Trophoblast cell (in vitro differentiated cells and primary cell): ENCODE measurements around the gene POC1A.
A peak's percentile ranks its signal among the peaks of the same experiment; 100 is the strongest.

Experiments used
- DNase-seq, 2 donors: peaks; one replicate each; pipeline ENCODE4 v3.0.0-alpha.2; 2016
- H2AFZ ChIP-seq: 2 replicates; pipeline ENCODE4 v1.6.1; 2013; ENCODE audit warnings: low read length, moderate library complexity, mild to moderate bottlenecking; ENCODE audit not compliant: insufficient read depth, poor library complexity
- H2AK5ac ChIP-seq: 2 replicates; pipeline ENCODE4 v1.6.1; 2013; ENCODE audit warnings: mild to moderate bottlenecking, low read length
- H2BK120ac ChIP-seq: 2 replicates; pipeline ENCODE4 v1.6.1; 2013; ENCODE audit warnings: low read length, mild to moderate bottlenecking, moderate library complexity; ENCODE audit not compliant: insufficient read depth, poor library complexity
- H2BK12ac ChIP-seq: 2 replicates; pipeline ENCODE4 v1.6.1; 2013; ENCODE audit warnings: mild to moderate bottlenecking, low read length, moderate library complexity
- H2BK5ac ChIP-seq: 2 replicates; pipeline ENCODE4 v1.6.1; 2013; ENCODE audit warnings: low read length, low read depth, moderate library complexity, mild to moderate bottlenecking; ENCODE audit not compliant: poor library complexity
- H3K14ac ChIP-seq: 2 replicates; pipeline ENCODE4 v1.6.1; 2013; ENCODE audit warnings: mild to moderate bottlenecking, low read length
- H3K18ac ChIP-seq: 2 replicates; pipeline ENCODE4 v1.6.1; 2013; ENCODE audit warnings: mild to moderate bottlenecking, low read length
- H3K23ac ChIP-seq: 2 replicates; pipeline ENCODE4 v1.6.1; 2013; ENCODE audit warnings: low read length
- H3K27ac ChIP-seq: 2 replicates; pipeline ENCODE4 v1.5.1; 2013; ENCODE audit warnings: low read depth, mild to moderate bottlenecking, inconsistent platforms, low read length, moderate library complexity
- H3K27me3 ChIP-seq: 2 replicates; pipeline ENCODE4 v1.6.1; 2013; ENCODE audit warnings: inconsistent platforms, mild to moderate bottlenecking, low read length, moderate library complexity; ENCODE audit not compliant: insufficient read depth
- H3K36me3 ChIP-seq, 2 experiments: 1 replicate in 1 of 2; 2 replicates in 1 of 2; pipeline ENCODE4 v1.6.1; 2013; ENCODE audit warnings: low read length in 2 of 2, mild to moderate bottlenecking in 2 of 2, moderate library complexity in 1 of 2; ENCODE audit not compliant: insufficient read depth in 2 of 2, control insufficient read depth in 1 of 2
- H3K4ac ChIP-seq: 2 replicates; pipeline ENCODE4 v1.6.1; 2013; ENCODE audit warnings: low read depth, mild to moderate bottlenecking, low read length, moderate library complexity
- H3K4me1 ChIP-seq, 2 experiments: 1 replicate in 1 of 2; 2 replicates in 1 of 2; pipeline ENCODE4 v1.6.1; 2013; ENCODE audit warnings: low read length in 2 of 2, mild to moderate bottlenecking in 2 of 2, moderate library complexity in 1 of 2; ENCODE audit not compliant: insufficient read depth in 2 of 2, control insufficient read depth in 1 of 2
- H3K4me2 ChIP-seq: 2 replicates; pipeline ENCODE4 v1.6.1; 2013; ENCODE audit warnings: inconsistent platforms, mild to moderate bottlenecking, low read length, moderate library complexity
- H3K4me3 ChIP-seq: 2 replicates; pipeline ENCODE4 v1.5.1; 2013; ENCODE audit warnings: mild to moderate bottlenecking, low read depth, low read length, inconsistent platforms
- H3K79me1 ChIP-seq: one replicate; pipeline ENCODE4 v1.6.1; 2013; ENCODE audit warnings: low read length
- H3K79me2 ChIP-seq: 2 replicates; pipeline ENCODE4 v1.6.1; 2013; ENCODE audit warnings: low read length, mild to moderate bottlenecking; ENCODE audit not compliant: control insufficient read depth, insufficient read depth, poor library complexity
- H3K9ac ChIP-seq: 2 replicates; pipeline ENCODE4 v1.6.1; 2013; ENCODE audit warnings: mild to moderate bottlenecking, low read length
- H3K9me3 ChIP-seq: 2 replicates; pipeline ENCODE4 v1.6.1; 2013; ENCODE audit warnings: low read depth, mild to moderate bottlenecking, control low read depth, inconsistent platforms, low read length; ENCODE audit not compliant: insufficient read depth
- H4K12ac ChIP-seq: 2 replicates; pipeline ENCODE4 v1.6.1; 2013; ENCODE audit warnings: low read depth, mild to moderate bottlenecking, low read length, moderate library complexity
- H4K8ac ChIP-seq: 2 replicates; pipeline ENCODE4 v1.6.1; 2013; ENCODE audit warnings: low read depth, mild to moderate bottlenecking, low read length, moderate library complexity
- H4K91ac ChIP-seq: one replicate; pipeline ENCODE4 v1.6.1; 2013; ENCODE audit warnings: low read depth, mild to moderate bottlenecking, low read length, moderate library complexity
- WGBS: extraction: QIAGEN DNeasy Blood & Tissue Kit; methylation state at CpG from one replicate; pipeline ENCODE4 v1.1.7; 2013; ENCODE audit warnings: missing lambda C conversion rate; ENCODE audit not compliant: insufficient read length, insufficient coverage; ENCODE audit errors: extremely low coverage; 5-methylcytosine and 5-hydroxymethylcytosine counted together

The POC1A gene

GRCh38 chr3:52198643-52199608, 44.7 kb upstream of the POC1A start:
- Histone ChIP-seq H3K9ac (peak overlapping the region; percentile 88), H3K23ac (no peak overlapping the region), H2AK5ac (peak overlapping the region; percentile 93), H2BK120ac (peak overlapping the region; percentile 29), H3K79me1 (peaks cover 11% of the 10 kb centered on the region), H3K27ac (no peak overlapping the region), H3K4me2 (peak overlapping the region; percentile 77), H3K27me3 (no peaks in the 10 kb centered on the region), H3K18ac (peak overlapping the region; percentile 99), H4K91ac (peak overlapping the region; percentile 95), H3K4me3 (peak overlapping the region; percentile 95), H3K36me3 (peaks cover 18 to 21% of the 10 kb centered on the region in 2 experiments), H2BK5ac (peak overlapping the region; percentile 88), H2AFZ (peak overlapping the region; percentile 94), H3K9me3 (peaks cover 2% of the 10 kb centered on the region), H3K14ac (peak overlapping the region; percentile 98), H4K12ac (peak overlapping the region; percentile 79), H2BK12ac (no peak overlapping the region), H3K4me1 (peaks cover 11 to 14% of the 10 kb centered on the region in 2 experiments), H4K8ac (peak overlapping the region; percentile 94), H3K4ac (peak overlapping the region; percentile 85), H3K79me2 (peaks cover 7% of the 10 kb centered on the region)
- WGBS = no CpG with 5 or more reads among the region's 14 CpGs
- peak in 1 of 2 donors; percentile 41 for DNase-seq

GRCh38 chr3:52197842-52198625, 43.8 kb upstream of the POC1A start, which contains the start of gene ALAS1:
TSS of gene ALAS1 (plus strand) at chr3:52198160. CDS start at chr3:52199242, 1,082 bp downstream.
- peak within 1 kb of the TSS; percentile 77 for H3K4me2 ChIP-seq
- H4K12ac ChIP-seq = peak within 1 kb of the TSS; percentile 79
- no CpG with 5 or more reads among the region's 71 CpGs for WGBS

GRCh38 chr3:52197499-52197841, 43.2 kb upstream of the POC1A start:
- peaks cover 2% of the 10 kb centered on the region for H3K9me3 ChIP-seq
- H3K23ac ChIP-seq = no peak overlapping the region
- H2AK5ac ChIP-seq = no peak overlapping the region
- no peak overlapping the region for H3K4me3 ChIP-seq
- DNase-seq = no peak
- no CpG with 5 or more reads among the region's 10 CpGs for WGBS
- H4K8ac ChIP-seq = peak overlapping the region; percentile 92
- peak overlapping the region; percentile 87 for H4K91ac ChIP-seq
- peak overlapping the region; percentile 60 for H3K14ac ChIP-seq
- peaks cover 7% of the 10 kb centered on the region for H3K79me2 ChIP-seq
- no peak overlapping the region for H3K27ac ChIP-seq
- no peaks in the 10 kb centered on the region for H3K27me3 ChIP-seq
- H3K18ac ChIP-seq = peak overlapping the region; percentile 55
- H3K9ac ChIP-seq = peak overlapping the region; percentile 11
- H4K12ac ChIP-seq = peak overlapping the region; percentile 72
- peak overlapping the region; percentile 10 for H2BK5ac ChIP-seq
- peak overlapping the region; percentile 60 for H3K4me2 ChIP-seq
- H2AFZ ChIP-seq = peak overlapping the region; percentile 61
- peaks cover 11% of the 10 kb centered on the region for H3K79me1 ChIP-seq
- peaks cover 7 to 11% of the 10 kb centered on the region in 2 experiments for H3K36me3 ChIP-seq
- peaks cover 11 to 14% of the 10 kb centered on the region in 2 experiments for H3K4me1 ChIP-seq
- peak overlapping the region; percentile 1 for H2BK12ac ChIP-seq
- H2BK120ac ChIP-seq = peak overlapping the region; percentile 20
- H3K4ac ChIP-seq = peak overlapping the region; percentile 14

More at GRCh38 chr3:52197842-52198625, 43.8 kb upstream of the POC1A start, which contains the start of gene ALAS1:
- Histone ChIP-seq H3K9me3 (peaks cover 2% of the 10 kb centered on the region), H2BK5ac (peak within 1 kb of the TSS; percentile 88), H3K4ac (peak within 1 kb of the TSS; percentile 85), H4K8ac (peak within 1 kb of the TSS; percentile 94), H3K23ac (no peak within 1 kb of the TSS), H3K4me3 (peak within 1 kb of the TSS; percentile 95), H3K27ac (peak within 1 kb of the TSS; percentile 79), H3K79me2 (peaks cover 7% of the 10 kb centered on the region), H3K79me1 (peaks cover 11% of the 10 kb centered on the region), H2BK120ac (peak within 1 kb of the TSS; percentile 88), H3K27me3 (no peaks in the 10 kb centered on the region), H2AFZ (peak within 1 kb of the TSS; percentile 94), H3K18ac (peak within 1 kb of the TSS; percentile 99), H2BK12ac (peak within 1 kb of the TSS; percentile 59), H2AK5ac (peak within 1 kb of the TSS; percentile 93), H4K91ac (peak within 1 kb of the TSS; percentile 95), H3K4me1 (peaks cover 11 to 14% of the 10 kb centered on the region in 2 experiments), H3K14ac (peak within 1 kb of the TSS; percentile 98), H3K9ac (peak within 1 kb of the TSS; percentile 88), H3K36me3 (peaks cover 12% of the 10 kb centered on the region in 2 experiments)
- DNase-seq = peak; percentile 93 to 98

DNA sequence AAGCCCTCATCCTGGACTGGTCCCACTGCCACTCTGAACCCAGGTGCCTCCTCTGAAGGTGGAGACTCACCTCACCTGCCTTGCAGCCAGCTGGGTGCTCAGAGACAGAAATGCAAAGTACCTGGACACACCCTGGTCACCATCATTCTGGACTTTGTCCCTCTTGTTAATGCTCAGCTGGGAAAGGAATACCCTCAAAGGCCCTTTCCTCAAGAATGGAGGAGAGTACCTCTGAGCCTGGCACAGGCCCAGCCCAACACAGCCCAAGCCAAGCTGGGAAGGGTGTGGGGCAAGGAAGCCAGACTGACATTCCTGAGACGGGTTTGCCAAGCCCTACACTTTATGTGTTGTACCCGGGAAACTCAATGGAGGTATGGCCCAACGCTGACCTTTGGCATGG, 42.8 kb upstream of the POC1A start:
- H3K9ac ChIP-seq = no peak overlapping the region
- H4K8ac ChIP-seq = peak overlapping the region; percentile 92
- no peak overlapping the region for H2AK5ac ChIP-seq
- no peak overlapping the region for H3K18ac ChIP-seq
- H3K79me1 ChIP-seq = peaks cover 11% of the 10 kb centered on the region
- peak overlapping the region; percentile 87 for H4K91ac ChIP-seq
- no peak overlapping the region for H2BK5ac ChIP-seq
- peaks cover 11 to 14% of the 10 kb centered on the region in 2 experiments for H3K4me1 ChIP-seq
- H2BK120ac ChIP-seq = no peak overlapping the region
- H2BK12ac ChIP-seq = peak overlapping the region; percentile 44
- no CpG with 5 or more reads among the region's 3 CpGs for WGBS
- no peak for DNase-seq
- no peak overlapping the region for H3K4ac ChIP-seq
- H4K12ac ChIP-seq = no peak overlapping the region
- no peak overlapping the region for H3K4me3 ChIP-seq
- H3K79me2 ChIP-seq = peaks cover 7% of the 10 kb centered on the region
- no peak overlapping the region for H3K23ac ChIP-seq
- H3K4me2 ChIP-seq = no peak overlapping the region
- H3K36me3 ChIP-seq = peaks cover 4 to 9% of the 10 kb centered on the region in 2 experiments
- no peak overlapping the region for H2AFZ ChIP-seq
- no peaks in the 10 kb centered on the region for H3K9me3 ChIP-seq
- no peak overlapping the region for H3K27ac ChIP-seq
- no peaks in the 10 kb centered on the region for H3K27me3 ChIP-seq
- H3K14ac ChIP-seq = no peak overlapping the region
